ENCODE measurements around the gene P2RX6. TPM values are rescaled to one million over a fixed set of nuclear protein-coding genes. Genes with fewer than 3 reads are reported as not detected.

Gene P2RX6
- total and polyA plus RNA-seq, 9 of the 15 experiments (the other 6 are each of a cell fraction or from before 2014, with no cell fraction given): 0.01 to 3.9 (median 1.5) TPM; not detected in 1

GRCh38 chr22:20982563-20982882 is 32.4 kb upstream of the P2RX6 start (continued):
- TF ChIP-seq ZNF277 (CRISPR knock-in tag; IDR thresholded peaks at IDR 0.05; ENCODE audit: borderline replicate concordance) (no peak), JUND (IDR thresholded peaks at IDR 0.05; ENCODE audit: borderline replicate concordance, low read depth, low read length) (no peak), JUND (tag; IDR thresholded peaks at IDR 0.05; ENCODE audit: borderline replicate concordance, low read depth, low read length) (no peak), C11orf30 (IDR thresholded peaks at IDR 0.05; ENCODE audit: low read depth) (no peak), ELF1 (tag; IDR thresholded peaks at IDR 0.05) (no peak), MAFK (IDR thresholded peaks at IDR 0.05; ENCODE audit: low read length) (peak; percentile 34; the same call in 1 of the 2 replicates), MBD2 (IDR thresholded peaks at IDR 0.05; ENCODE audit: borderline replicate concordance, low read depth) (no peak), SOX6 (IDR thresholded peaks at IDR 0.05) (no peak), ZBTB11 (CRISPR knock-in tag; IDR thresholded peaks at IDR 0.05) (no peak), RAD21 (CRISPR knock-in tag; conservative IDR thresholded peaks at IDR 0.05 in 1 of 2, IDR thresholded peaks at IDR 0.05 in 1 of 2) (no peak), NCOA4 (IDR thresholded peaks at IDR 0.05; ENCODE audit: partially characterized antibody) (no peak), ZNF121 (CRISPR knock-in tag; conservative IDR thresholded peaks at IDR 0.05) (no peak), MXD1 (CRISPR knock-in tag; IDR thresholded peaks at IDR 0.05; ENCODE audit: borderline replicate concordance, poor library complexity, severe bottlenecking) (peak; percentile 3), CSDE1 (IDR thresholded peaks at IDR 0.05) (no peak), WHSC1 (IDR thresholded peaks at IDR 0.05; ENCODE audit: low read length) (peak; percentile 10), RBM39 (optimal IDR thresholded peaks at IDR 0.05; ENCODE audit: low read depth, low read length) (no peak), HOXB6 (CRISPR knock-in tag; IDR thresholded peaks at IDR 0.05; ENCODE audit: borderline replicate concordance) (0 out of 2 replicates have a peak, but pooled peaks have one; percentile 12), ZMIZ1 (IDR thresholded peaks at IDR 0.05; ENCODE audit: low read depth in 2 of 2, low read length in 2 of 2) (peak in 1 of 2 experiments; percentile 28; a peak in 1 of 4 replicates), KLF13 (tag; IDR thresholded peaks at IDR 0.05; ENCODE audit: borderline replicate concordance, low read depth) (no peak), HCFC1 (IDR thresholded peaks at IDR 0.05; ENCODE audit: low read depth, low read length) (no peak), ZNF717 (CRISPR knock-in tag; IDR thresholded peaks at IDR 0.05) (no peak)

All from K562 (cell line).